HL-60 (cell line): ENCODE results near the gene SUPT7L.

Experiments used
- DNase-seq, 2 experiments: peaks; one replicate each; pipeline ENCODE4 v3.0.0-alpha.2; 2010 to 2020; ENCODE audit warnings: low read depth in 1 of 2, low spot score in 1 of 2
- H3K27ac ChIP-seq: fragments of 250-450 bp; sonication (Bioruptor Pico); replicated peaks from 2 replicates; pipeline ENCODE4 v1.5.1; 2020; ENCODE audit warnings: mild to moderate bottlenecking, moderate library complexity
- H3K27me3 ChIP-seq: fragments of 250-450 bp; sonication (Bioruptor Pico); 2 replicates; pipeline ENCODE4 v1.5.1; 2021; ENCODE audit warnings: mild to moderate bottlenecking, moderate library complexity; ENCODE audit not compliant: insufficient read depth, poor library complexity, severe bottlenecking
- H3K4me3 ChIP-seq: replicated peaks from 2 replicates; pipeline ENCODE4 v1.5.1; 2011; ENCODE audit warnings: mild to moderate bottlenecking, control low read depth, low read length; ENCODE audit not compliant: insufficient read depth
- GABPA ChIP-seq: IDR thresholded peaks from 2 replicates; pipeline ENCODE4 v1.6.1; 2012; ENCODE audit warnings: low read depth
- POLR2AphosphoS5 ChIP-seq: IDR thresholded peaks from 2 replicates; pipeline ENCODE4 v1.6.1; 2012; ENCODE audit warnings: low read depth
- REST ChIP-seq: IDR thresholded peaks from 2 replicates; pipeline ENCODE4 v1.6.1; 2012; ENCODE audit warnings: low read depth; ENCODE audit not compliant: insufficient replicate concordance
- SPI1 ChIP-seq: IDR thresholded peaks from 2 replicates; pipeline ENCODE4 v1.6.1; 2012; ENCODE audit warnings: low read depth, mild to moderate bottlenecking, borderline replicate concordance
- TF ChIP-seq, protein P1 (sequence below): IDR thresholded peaks from one replicate; pipeline ENCODE4 v1.5.1; 2011; ENCODE audit warnings: low read length, control low read depth, inconsistent platforms; ENCODE audit not compliant: insufficient read depth

Gene SUPT7L

DNA sequence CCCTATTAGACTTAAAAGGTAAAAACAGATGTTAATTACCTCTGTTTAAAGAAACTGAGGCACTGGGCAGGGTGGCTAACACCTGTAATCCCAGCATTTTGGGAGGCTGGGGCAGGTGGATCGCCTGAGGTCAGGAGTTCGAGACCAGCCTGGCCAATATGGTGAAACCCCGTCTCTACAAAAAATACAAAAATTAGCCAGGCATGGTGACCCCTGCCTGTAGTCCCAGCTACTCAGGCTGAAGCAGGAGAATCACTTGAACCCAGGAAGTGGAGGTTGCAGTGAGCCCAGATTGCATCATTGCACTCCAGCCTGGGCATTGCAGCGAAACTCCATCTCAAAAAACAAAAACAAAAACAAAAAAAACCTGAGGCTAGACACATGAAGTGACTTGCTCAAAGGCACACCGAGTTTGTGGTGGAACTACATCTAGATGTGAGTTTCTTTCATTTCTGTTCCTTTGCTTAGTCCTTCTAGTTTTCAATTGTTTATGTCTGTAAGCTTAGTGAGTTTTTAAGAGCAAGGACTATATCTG lies 41.0 kb upstream of the SUPT7L start:
- no peak for DNase-seq
- H3K27ac ChIP-seq, result no peak overlapping the region
- no peak for TF ChIP-seq POLR2AphosphoS5
- H3K4me3 ChIP-seq, result no peak overlapping the region
- H3K27me3 ChIP-seq, result no peaks in the 10 kb centered on the region

- TF ChIP-seq, protein P1, sequence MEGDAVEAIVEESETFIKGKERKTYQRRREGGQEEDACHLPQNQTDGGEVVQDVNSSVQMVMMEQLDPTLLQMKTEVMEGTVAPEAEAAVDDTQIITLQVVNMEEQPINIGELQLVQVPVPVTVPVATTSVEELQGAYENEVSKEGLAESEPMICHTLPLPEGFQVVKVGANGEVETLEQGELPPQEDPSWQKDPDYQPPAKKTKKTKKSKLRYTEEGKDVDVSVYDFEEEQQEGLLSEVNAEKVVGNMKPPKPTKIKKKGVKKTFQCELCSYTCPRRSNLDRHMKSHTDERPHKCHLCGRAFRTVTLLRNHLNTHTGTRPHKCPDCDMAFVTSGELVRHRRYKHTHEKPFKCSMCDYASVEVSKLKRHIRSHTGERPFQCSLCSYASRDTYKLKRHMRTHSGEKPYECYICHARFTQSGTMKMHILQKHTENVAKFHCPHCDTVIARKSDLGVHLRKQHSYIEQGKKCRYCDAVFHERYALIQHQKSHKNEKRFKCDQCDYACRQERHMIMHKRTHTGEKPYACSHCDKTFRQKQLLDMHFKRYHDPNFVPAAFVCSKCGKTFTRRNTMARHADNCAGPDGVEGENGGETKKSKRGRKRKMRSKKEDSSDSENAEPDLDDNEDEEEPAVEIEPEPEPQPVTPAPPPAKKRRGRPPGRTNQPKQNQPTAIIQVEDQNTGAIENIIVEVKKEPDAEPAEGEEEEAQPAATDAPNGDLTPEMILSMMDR, result peak; percentile 84
- TF ChIP-seq POLR2AphosphoS5, result no peak
- no peak overlapping the region for H3K27ac ChIP-seq
- H3K27me3 ChIP-seq, result no peaks in the 10 kb centered on the region
- DNase-seq, result peak; percentile 62 to 90
- H3K4me3 ChIP-seq, result no peak overlapping the region
Observed at GRCh38 chr2:27703638-27704341, 40.4 kb upstream of the SUPT7L start.

- TF ChIP-seq, protein P1, result no peak
- TF ChIP-seq SPI1 (no peak), REST (no peak), GABPA (no peak), POLR2AphosphoS5 (no peak)
- no peak overlapping the region for H3K4me3 ChIP-seq
- no peak overlapping the region for H3K27ac ChIP-seq
- no peak for DNase-seq
- no peaks in the 10 kb centered on the region for H3K27me3 ChIP-seq
Observed at GRCh38 chr2:27702302-27702701, 38.9 kb upstream of the SUPT7L start.

GRCh38 chr2:27701676-27702075 lies 38.3 kb upstream of the SUPT7L start:
- Histone ChIP-seq H3K27me3 (no peaks in the 10 kb centered on the region), H3K4me3 (no peak overlapping the region), H3K27ac (no peak overlapping the region)
- no peak for DNase-seq
- TF ChIP-seq, protein P1, result no peak
- TF ChIP-seq GABPA (no peak), POLR2AphosphoS5 (no peak), REST (no peak)
